GM12892 (cell line): ENCODE measurements around the gene ROCK2.
"Not testable (repeated sequence)": the region's sequence is repeated elsewhere in the genome, so short reads cannot be mapped to it uniquely, and the experiment has no call there.

ENCODE experiments used
- DNase-seq: peaks from one replicate; pipeline ENCODE4 v3.0.0; 2011; ENCODE audit not compliant: insufficient read length
- FAIRE-seq: peaks from 2 replicates; lab custom pipeline; 2011; peaks lifted over from hg19 to GRCh38; lab: Jason Lieb, UNC
- POLR2A ChIP-seq: IDR thresholded peaks from 2 replicates; pipeline ENCODE4 v1.6.1; 2011; ENCODE audit warnings: low read depth, low read length, control low read depth
- POLR2AphosphoS5 ChIP-seq: IDR thresholded peaks from 2 replicates; pipeline ENCODE4 v1.6.1; 2011; ENCODE audit warnings: low read depth, low read length, control low read depth
- TAF1 ChIP-seq: IDR thresholded peaks from 2 replicates; pipeline ENCODE4 v1.6.1; 2011; ENCODE audit warnings: low read depth, mild to moderate bottlenecking, control low read depth, low read length, borderline replicate concordance

Gene ROCK2

GRCh38 chr2:11270891-11271290 is 73.5 kb downstream of the ROCK2 start:
- DNase-seq (no peak), FAIRE-seq (no peak)

GRCh38 chr2:11267931-11268330 is 76.5 kb downstream of the ROCK2 start:
- FAIRE-seq (no peak), DNase-seq (no peak)

More at GRCh38 chr2:11270891-11271290, 73.5 kb downstream of the ROCK2 start:
- TF ChIP-seq TAF1 (no peak), POLR2AphosphoS5 (no peak), POLR2A (no peak)

GRCh38 chr2:11264818-11265217 is 79.6 kb downstream of the ROCK2 start:
- TF ChIP-seq POLR2AphosphoS5 (no peak), POLR2A (no peak), TAF1 (no peak)
- FAIRE-seq (no peak), DNase-seq (no peak)

More at GRCh38 chr2:11267931-11268330, 76.5 kb downstream of the ROCK2 start:
- TF ChIP-seq POLR2AphosphoS5 (no peak), TAF1 (no peak), POLR2A (no peak)

GRCh38 chr2:11264007-11264406 is 80.4 kb downstream of the ROCK2 start:
- TF ChIP-seq POLR2AphosphoS5 (no peak), POLR2A (no peak), TAF1 (no peak)
- no peak for FAIRE-seq

GRCh38 chr2:11263177-11263576 is 81.3 kb downstream of the ROCK2 start:
- TF ChIP-seq POLR2AphosphoS5 (no peak), TAF1 (no peak), POLR2A (no peak)
- FAIRE-seq: no peak
- no peak for DNase-seq

More at GRCh38 chr2:11264007-11264406, 80.4 kb downstream of the ROCK2 start:
- DNase-seq: no peak

- not testable (repeated sequence) for DNase-seq, FAIRE-seq
These were observed 82.0 kb downstream of the ROCK2 start for GRCh38 chr2:11262438-11262837.

- FAIRE-seq, DNase-seq: not testable (repeated sequence)
These were observed 82.9 kb downstream of the ROCK2 start for GRCh38 chr2:11261564-11261963.

GRCh38 chr2:11260979-11261378 is 83.5 kb downstream of the ROCK2 start:
- no peak for FAIRE-seq
- TF ChIP-seq POLR2A (no peak), TAF1 (no peak), POLR2AphosphoS5 (no peak)

GRCh38 chr2:11257964-11258363 is 86.5 kb downstream of the ROCK2 start:
- TF ChIP-seq POLR2AphosphoS5: no peak
- no peak for TF ChIP-seq POLR2A
- TF ChIP-seq TAF1: no peak
- FAIRE-seq (no peak), DNase-seq (no peak)

More at GRCh38 chr2:11260979-11261378, 83.5 kb downstream of the ROCK2 start:
- DNase-seq: no peak

- DNase-seq (no peak), FAIRE-seq (no peak)
- TF ChIP-seq POLR2AphosphoS5: no peak
- no peak for TF ChIP-seq POLR2A
- TF ChIP-seq TAF1: no peak
These were observed 87.4 kb downstream of the ROCK2 start for GRCh38 chr2:11257078-11257477.

GRCh38 chr2:11256166-11256565 is 88.3 kb downstream of the ROCK2 start:
- TF ChIP-seq TAF1 (no peak), POLR2AphosphoS5 (no peak), POLR2A (no peak)
- DNase-seq: no peak
- no peak for FAIRE-seq

GRCh38 chr2:11254100-11254536 is 90.3 kb downstream of the ROCK2 start:
- no peak for FAIRE-seq
- no peak for TF ChIP-seq POLR2A
- DNase-seq: no peak

- not testable (repeated sequence) for FAIRE-seq, DNase-seq
These were observed 92.0 kb downstream of the ROCK2 start for GRCh38 chr2:11252458-11252857.
